ENCODE data around the gene IRGM.

Gene IRGM

DNA sequence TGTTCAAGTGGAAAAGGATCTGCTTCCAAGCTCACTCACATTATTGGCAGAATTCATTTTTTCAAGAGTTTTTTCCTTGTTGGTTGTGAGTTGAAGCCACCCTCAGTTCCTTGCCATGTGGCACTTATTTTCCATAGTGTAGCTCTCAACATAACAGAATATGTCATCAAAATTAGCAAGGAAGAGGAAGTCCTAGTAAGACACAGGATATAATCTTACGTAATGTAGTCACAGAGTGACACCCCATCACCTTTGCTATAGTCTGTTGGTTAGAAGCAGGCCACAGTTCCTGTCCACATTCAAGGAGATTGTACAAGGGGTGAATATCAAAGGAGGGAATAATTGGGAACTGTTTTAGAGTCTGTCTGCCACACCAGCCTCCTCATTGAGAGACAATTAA, 15.7 kb downstream of the IRGM start:
- Histone ChIP-seq H3K9me3 (replicated peaks; ENCODE audit: insufficient read depth, low read length) (no peaks in the 10 kb centered on the region), H3K9me2 (replicated peaks; ENCODE audit: insufficient read depth, low read length) (no peaks in the 10 kb centered on the region), H3F3A (ENCODE audit: insufficient read depth, low read length) (no peaks in the 10 kb centered on the region), H2AFZ (ENCODE audit: low read length) (no peak overlapping the region), H3K27ac (ENCODE audit: low read length) (no peak overlapping the region), H3K4me2 (ENCODE audit: low read depth, low read length) (no peak overlapping the region), H3K27me3 (replicated peaks; ENCODE audit: insufficient read depth, low read length) (no peaks in the 10 kb centered on the region), H3K9ac (ENCODE audit: low read length) (no peak overlapping the region), H4K20me1 (ENCODE audit: insufficient read depth, low read length) (no peaks in the 10 kb centered on the region), H3K79me2 (ENCODE audit: low read length) (no peaks in the 10 kb centered on the region), H3K4me3 (ENCODE audit: low read length) (no peak overlapping the region), H3K4me1 (ENCODE audit: low read length) (no peaks in the 10 kb centered on the region), H3K36me3 (replicated peaks; ENCODE audit: insufficient read depth, low read length) (no peaks in the 10 kb centered on the region)
- no peak for DNase-seq
- TF ChIP-seq EZH2phosphoT487 (IDR thresholded peaks at IDR 0.05; ENCODE audit: low read length): no peak
- TF ChIP-seq EZH2 (optimal IDR thresholded peaks at IDR 0.05; ENCODE audit: low read depth, low read length): no peak
- TF ChIP-seq, protein P1, sequence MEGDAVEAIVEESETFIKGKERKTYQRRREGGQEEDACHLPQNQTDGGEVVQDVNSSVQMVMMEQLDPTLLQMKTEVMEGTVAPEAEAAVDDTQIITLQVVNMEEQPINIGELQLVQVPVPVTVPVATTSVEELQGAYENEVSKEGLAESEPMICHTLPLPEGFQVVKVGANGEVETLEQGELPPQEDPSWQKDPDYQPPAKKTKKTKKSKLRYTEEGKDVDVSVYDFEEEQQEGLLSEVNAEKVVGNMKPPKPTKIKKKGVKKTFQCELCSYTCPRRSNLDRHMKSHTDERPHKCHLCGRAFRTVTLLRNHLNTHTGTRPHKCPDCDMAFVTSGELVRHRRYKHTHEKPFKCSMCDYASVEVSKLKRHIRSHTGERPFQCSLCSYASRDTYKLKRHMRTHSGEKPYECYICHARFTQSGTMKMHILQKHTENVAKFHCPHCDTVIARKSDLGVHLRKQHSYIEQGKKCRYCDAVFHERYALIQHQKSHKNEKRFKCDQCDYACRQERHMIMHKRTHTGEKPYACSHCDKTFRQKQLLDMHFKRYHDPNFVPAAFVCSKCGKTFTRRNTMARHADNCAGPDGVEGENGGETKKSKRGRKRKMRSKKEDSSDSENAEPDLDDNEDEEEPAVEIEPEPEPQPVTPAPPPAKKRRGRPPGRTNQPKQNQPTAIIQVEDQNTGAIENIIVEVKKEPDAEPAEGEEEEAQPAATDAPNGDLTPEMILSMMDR (IDR thresholded peaks at IDR 0.05; ENCODE audit: low read length): no peak

DNA sequence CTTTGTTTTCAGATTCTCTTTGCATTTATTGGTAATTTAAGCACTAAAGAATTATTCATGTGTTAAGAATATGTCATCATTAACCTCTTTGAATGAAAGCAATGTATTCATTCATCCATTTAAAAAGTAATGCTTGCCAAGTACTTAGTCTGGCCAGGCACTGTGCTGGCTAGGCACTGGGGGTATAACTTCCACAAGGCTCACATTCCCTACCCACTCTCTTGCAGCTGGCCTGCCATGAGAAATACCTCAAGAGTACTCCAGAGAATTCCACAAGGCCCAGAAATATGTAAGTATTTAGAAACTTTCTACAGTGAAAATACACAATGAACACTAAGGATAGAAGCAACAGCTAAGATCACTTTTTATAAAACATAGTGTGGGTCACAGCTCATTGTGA, 33.0 kb downstream of the IRGM start:
- no peak overlapping the region for H3K4me3 ChIP-seq (ENCODE audit: low read length)
- no peaks in the 10 kb centered on the region for H3K36me3 ChIP-seq (replicated peaks; ENCODE audit: insufficient read depth, low read length)
- H4K20me1 ChIP-seq (ENCODE audit: insufficient read depth, low read length): no peaks in the 10 kb centered on the region
- H3F3A ChIP-seq (ENCODE audit: insufficient read depth, low read length): no peaks in the 10 kb centered on the region
- H3K79me2 ChIP-seq (ENCODE audit: low read length): no peaks in the 10 kb centered on the region
- no peaks in the 10 kb centered on the region for H3K9me3 ChIP-seq (replicated peaks; ENCODE audit: insufficient read depth, low read length)
- H2AFZ ChIP-seq (ENCODE audit: low read length): no peak overlapping the region
- H3K9ac ChIP-seq (ENCODE audit: low read length): no peak overlapping the region
- TF ChIP-seq EZH2 (optimal IDR thresholded peaks at IDR 0.05; ENCODE audit: low read depth, low read length) (no peak), EZH2phosphoT487 (IDR thresholded peaks at IDR 0.05; ENCODE audit: low read length) (no peak)
- TF ChIP-seq, protein P1 (IDR thresholded peaks at IDR 0.05; ENCODE audit: low read length): no peak
- no peaks in the 10 kb centered on the region for H3K4me1 ChIP-seq (ENCODE audit: low read length)
- H3K27ac ChIP-seq (ENCODE audit: low read length): no peak overlapping the region
- no peak for DNase-seq
- H3K9me2 ChIP-seq (replicated peaks; ENCODE audit: insufficient read depth, low read length): no peaks in the 10 kb centered on the region
- no peaks in the 10 kb centered on the region for H3K27me3 ChIP-seq (replicated peaks; ENCODE audit: insufficient read depth, low read length)
- no peak overlapping the region for H3K4me2 ChIP-seq (ENCODE audit: low read depth, low read length)

DNA sequence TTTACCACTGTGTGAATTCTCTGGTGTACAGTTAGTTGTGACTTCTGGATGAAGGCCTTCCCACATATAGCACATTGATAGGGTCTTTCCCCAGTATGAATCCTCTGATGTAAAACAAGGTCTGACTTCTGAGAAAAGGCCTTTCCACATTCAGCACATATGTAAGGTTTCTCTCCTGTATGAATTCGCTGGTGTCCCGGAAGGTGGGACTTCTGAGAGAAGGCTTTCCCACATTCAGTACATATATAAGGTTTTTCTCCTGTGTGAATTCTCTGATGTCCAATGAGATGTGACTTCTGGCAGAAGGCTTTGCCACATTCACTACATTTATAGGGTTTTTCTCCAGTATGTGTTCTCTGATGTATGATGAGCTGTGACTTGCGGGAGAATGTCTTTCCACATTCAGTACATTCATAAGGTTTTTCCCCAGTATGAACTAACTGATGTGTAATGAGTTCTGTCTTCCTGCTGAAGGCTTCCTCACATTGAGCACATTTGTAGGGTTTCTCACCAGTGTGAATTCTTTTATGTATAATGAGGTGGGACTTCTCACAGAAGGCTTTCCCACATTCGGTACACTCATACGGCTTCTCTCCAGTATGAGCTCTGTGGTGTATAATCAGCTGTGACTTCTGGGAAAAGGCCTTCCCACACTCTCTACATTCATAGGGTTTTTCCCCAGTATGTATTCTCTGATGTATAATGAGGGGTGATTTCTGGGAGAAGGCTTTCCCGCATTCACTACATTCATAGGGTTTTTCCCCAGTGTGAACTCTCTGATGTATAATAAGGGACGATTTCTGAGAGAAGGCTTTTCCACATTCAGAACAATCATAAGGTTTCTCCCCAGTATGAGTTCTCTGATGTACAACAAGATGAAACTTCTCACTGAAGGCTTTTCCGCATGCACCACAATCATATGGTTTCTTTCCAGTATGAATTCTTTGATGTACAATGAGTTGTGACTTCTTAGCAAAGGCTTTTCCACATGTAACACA, 49.4 kb downstream of the IRGM start:
- no peak overlapping the region for H3K9ac ChIP-seq (ENCODE audit: low read length)
- H3K79me2 ChIP-seq (ENCODE audit: low read length): no peaks in the 10 kb centered on the region
- no peaks in the 10 kb centered on the region for H3K9me3 ChIP-seq (replicated peaks; ENCODE audit: insufficient read depth, low read length)
- DNase-seq: no peak
- no peak overlapping the region for H3K4me3 ChIP-seq (ENCODE audit: low read length)
- TF ChIP-seq, protein P1 (IDR thresholded peaks at IDR 0.05; ENCODE audit: low read length): no peak
- TF ChIP-seq EZH2phosphoT487 (IDR thresholded peaks at IDR 0.05; ENCODE audit: low read length): no peak
- no peak for TF ChIP-seq EZH2 (optimal IDR thresholded peaks at IDR 0.05; ENCODE audit: low read depth, low read length)
- H3K4me2 ChIP-seq (ENCODE audit: low read depth, low read length): no peak overlapping the region
- H3F3A ChIP-seq (ENCODE audit: insufficient read depth, low read length): no peaks in the 10 kb centered on the region
- H3K36me3 ChIP-seq (replicated peaks; ENCODE audit: insufficient read depth, low read length): no peaks in the 10 kb centered on the region
- no peaks in the 10 kb centered on the region for H4K20me1 ChIP-seq (ENCODE audit: insufficient read depth, low read length)
- H3K4me1 ChIP-seq (ENCODE audit: low read length): no peaks in the 10 kb centered on the region
- H3K27ac ChIP-seq (ENCODE audit: low read length): no peak overlapping the region
- H3K9me2 ChIP-seq (replicated peaks; ENCODE audit: insufficient read depth, low read length): no peaks in the 10 kb centered on the region
- H3K27me3 ChIP-seq (replicated peaks; ENCODE audit: insufficient read depth, low read length): no peaks in the 10 kb centered on the region
- H2AFZ ChIP-seq (ENCODE audit: low read length): no peak overlapping the region

Measured in MM.1S (cell line).